Panc1 (cell line): Measurements from ENCODE around the gene OTOGL. TPM values are rescaled to one million over a fixed set of nuclear protein-coding genes. Genes with fewer than 3 reads are reported as not detected.

Source experiments
- ATAC-seq: fragments of 200-7000 bp; cut with Tn5 transposase; 2 replicates; pipeline ENCODE4 v1.9.1; 2020; ENCODE audit warnings: mild to moderate bottlenecking, moderate library complexity
- BruUV-seq: library from RNA; stranded (reverse); fragments of 400-500 nt; replicated peaks from 2 replicates; lab custom pipeline; 2021; lab: Mats Ljungman, UMichigan
- CTCF ChIA-PET: fragments of 300-600 bp; sonication (Branson Sonifier 250); formaldehyde crosslinking; loops from one replicate; lab custom pipeline; 2022; ENCODE audit warnings: antibody characterized with exemption; lab: Charles Lee
- POLR2A ChIA-PET: fragments of 300-600 bp; sonication (Branson Sonifier 250); formaldehyde crosslinking; loops from one replicate; lab custom pipeline; 2022; ENCODE audit warnings: antibody characterized with exemption; lab: Charles Lee
- DNase-seq: peaks from one replicate; pipeline ENCODE4 v3.0.0-alpha.2; 2010; ENCODE audit warnings: low read depth, low spot score
- H3K27ac ChIP-seq: 2 replicates; pipeline ENCODE4 v1.5.1; 2011; ENCODE audit warnings: mild to moderate bottlenecking, low read length, inconsistent platforms
- H3K27me3 ChIP-seq: fragments of 200-500 bp; sonication (Bioruptor generic); 2 replicates; pipeline ENCODE4 v1.6.0; 2014; ENCODE audit warnings: low read length, inconsistent platforms; ENCODE audit not compliant: control insufficient read depth, insufficient read depth
- H3K36me3 ChIP-seq: fragments of 200-500 bp; sonication (Bioruptor generic); 2 replicates; pipeline ENCODE4 v1.5.1; 2014; ENCODE audit warnings: inconsistent platforms, mild to moderate bottlenecking, low read length, moderate library complexity; ENCODE audit not compliant: control insufficient read depth, insufficient read depth
- H3K4me1 ChIP-seq: 2 replicates; pipeline ENCODE4 v1.5.1; 2011; ENCODE audit warnings: inconsistent platforms, mild to moderate bottlenecking, low read length, moderate library complexity; ENCODE audit not compliant: control insufficient read depth, insufficient read depth
- H3K4me3 ChIP-seq, 2 experiments: 2 replicates each; pipeline ENCODE4 v1.5.1; 2011 to 2012; ENCODE audit warnings: low read depth in 2 of 2, low read length in 2 of 2, mild to moderate bottlenecking in 2 of 2, inconsistent platforms in 1 of 2, moderate library complexity in 1 of 2
- H3K9me3 ChIP-seq: fragments of 200-500 bp; sonication (Bioruptor generic); 2 replicates; pipeline ENCODE4 v1.5.1; 2014; ENCODE audit warnings: low read depth, mild to moderate bottlenecking, inconsistent platforms, low read length, moderate library complexity; ENCODE audit not compliant: control insufficient read depth, insufficient read depth
- CTCF ChIP-seq: fragments of 450-650 bp; IDR thresholded peaks from 2 replicates; pipeline ENCODE4 v1.5.1; 2017; ENCODE audit warnings: mild to moderate bottlenecking
- POLR2AphosphoS5 ChIP-seq: IDR thresholded peaks from 2 replicates; pipeline ENCODE4 v1.6.1; 2012; ENCODE audit warnings: mild to moderate bottlenecking, low read depth, low read length, moderate library complexity
- SIN3A ChIP-seq: IDR thresholded peaks from 2 replicates; pipeline ENCODE4 v1.6.1; 2012; ENCODE audit warnings: low read depth, mild to moderate bottlenecking, low read length, moderate library complexity, borderline replicate concordance; ENCODE audit not compliant: insufficient read depth
- TCF7L2 ChIP-seq: IDR thresholded peaks from 2 replicates; pipeline ENCODE4 v1.6.1; 2011; ENCODE audit warnings: mild to moderate bottlenecking, low read depth, low read length, inconsistent platforms
- in situ Hi-C: cut with HindIII; loops from 2 replicates; pipeline ENCODE4 v1.10.0; 2016; ENCODE audit warnings: low sequenced_read_pairs, low pct_unique_long_range_greater_than_20kb
- intact Hi-C: fragments of 100-400 bp; cut with micrococcal nuclease; formaldehyde crosslinking; loops from one replicate; pipeline ENCODE4 v1.10.0; 2022; ENCODE audit not compliant: unreplicated experiment
- total RNA-seq: library from RNA; stranded (reverse); gene quantifications from one replicate; pipeline ENCODE4 v1.2.1, GENCODE V29; 2021; ENCODE audit not compliant: unreplicated experiment
- TF ChIP-seq, protein P1 (sequence below), 2 experiments: IDR thresholded peaks; 2 replicates each; pipeline ENCODE4 v1.6.1; 2011 to 2012; ENCODE audit warnings: low read depth in 2 of 2, control low read depth in 1 of 2, low read length in 1 of 2, mild to moderate bottlenecking in 1 of 2, moderate library complexity in 1 of 2; ENCODE audit not compliant: insufficient read depth in 1 of 2

OTOGL gene
- total RNA-seq, 1 experiment from 2014 or later, result not detected

- BruUV-seq, result no TSS peak
- ChIA-PET CTCF (no interaction called here), POLR2A (no interaction called here)
- intact Hi-C loops, result no loop called here
- Histone ChIP-seq H3K4me3 (no peak overlapping the region), H3K27me3 (no peaks in the 10 kb centered on the region), H3K36me3 (no peaks in the 10 kb centered on the region), H3K27ac (no peak overlapping the region), H3K4me1 (no peaks in the 10 kb centered on the region), H3K9me3 (no peaks in the 10 kb centered on the region)
- ATAC-seq (no peak), DNase-seq (no peak)
- TF ChIP-seq, protein P1, sequence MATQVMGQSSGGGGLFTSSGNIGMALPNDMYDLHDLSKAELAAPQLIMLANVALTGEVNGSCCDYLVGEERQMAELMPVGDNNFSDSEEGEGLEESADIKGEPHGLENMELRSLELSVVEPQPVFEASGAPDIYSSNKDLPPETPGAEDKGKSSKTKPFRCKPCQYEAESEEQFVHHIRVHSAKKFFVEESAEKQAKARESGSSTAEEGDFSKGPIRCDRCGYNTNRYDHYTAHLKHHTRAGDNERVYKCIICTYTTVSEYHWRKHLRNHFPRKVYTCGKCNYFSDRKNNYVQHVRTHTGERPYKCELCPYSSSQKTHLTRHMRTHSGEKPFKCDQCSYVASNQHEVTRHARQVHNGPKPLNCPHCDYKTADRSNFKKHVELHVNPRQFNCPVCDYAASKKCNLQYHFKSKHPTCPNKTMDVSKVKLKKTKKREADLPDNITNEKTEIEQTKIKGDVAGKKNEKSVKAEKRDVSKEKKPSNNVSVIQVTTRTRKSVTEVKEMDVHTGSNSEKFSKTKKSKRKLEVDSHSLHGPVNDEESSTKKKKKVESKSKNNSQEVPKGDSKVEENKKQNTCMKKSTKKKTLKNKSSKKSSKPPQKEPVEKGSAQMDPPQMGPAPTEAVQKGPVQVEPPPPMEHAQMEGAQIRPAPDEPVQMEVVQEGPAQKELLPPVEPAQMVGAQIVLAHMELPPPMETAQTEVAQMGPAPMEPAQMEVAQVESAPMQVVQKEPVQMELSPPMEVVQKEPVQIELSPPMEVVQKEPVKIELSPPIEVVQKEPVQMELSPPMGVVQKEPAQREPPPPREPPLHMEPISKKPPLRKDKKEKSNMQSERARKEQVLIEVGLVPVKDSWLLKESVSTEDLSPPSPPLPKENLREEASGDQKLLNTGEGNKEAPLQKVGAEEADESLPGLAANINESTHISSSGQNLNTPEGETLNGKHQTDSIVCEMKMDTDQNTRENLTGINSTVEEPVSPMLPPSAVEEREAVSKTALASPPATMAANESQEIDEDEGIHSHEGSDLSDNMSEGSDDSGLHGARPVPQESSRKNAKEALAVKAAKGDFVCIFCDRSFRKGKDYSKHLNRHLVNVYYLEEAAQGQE (IDR thresholded peaks at IDR 0.05; ENCODE audit: insufficient read depth in 1 of 2, low read depth in 2 of 2, low read length in 1 of 2), result no peak
- no peak for TF ChIP-seq POLR2AphosphoS5
- TF ChIP-seq SIN3A, result no peak
- TF ChIP-seq CTCF, result no peak
- no peak for TF ChIP-seq TCF7L2
- in situ Hi-C loops, result no loop called here
These were observed 62.8 kb downstream of the OTOGL start for GRCh38 chr12:80162177-80162576.

- intact Hi-C loops, result no loop called here
- TF ChIP-seq CTCF, result no peak
- TF ChIP-seq TCF7L2, result no peak
- TF ChIP-seq POLR2AphosphoS5, result no peak
- TF ChIP-seq SIN3A, result no peak
- TF ChIP-seq, protein P1 (IDR thresholded peaks at IDR 0.05; ENCODE audit: insufficient read depth in 1 of 2, low read depth in 2 of 2, low read length in 1 of 2), result no peak
- in situ Hi-C loops, result no loop called here
- no peaks in the 10 kb centered on the region for H3K9me3 ChIP-seq
- no peaks in the 10 kb centered on the region for H3K4me1 ChIP-seq
- ChIA-PET POLR2A (no interaction called here), CTCF (no interaction called here)
- H3K27me3 ChIP-seq, result no peaks in the 10 kb centered on the region
- DNase-seq (no peak), ATAC-seq (no peak)
- no peak overlapping the region for H3K27ac ChIP-seq
- BruUV-seq, result no TSS peak
- H3K36me3 ChIP-seq, result no peaks in the 10 kb centered on the region
- H3K4me3 ChIP-seq, result no peak overlapping the region
These were observed 66.4 kb downstream of the OTOGL start for GRCh38 chr12:80165746-80166145.
